ENCODE data around the gene SUCNR1. TPM values are rescaled to one million over a fixed set of nuclear protein-coding genes. Genes with fewer than 3 reads are reported as not detected.
"Not testable (repeated sequence)": the region's sequence is repeated elsewhere in the genome, so short reads cannot be mapped to it uniquely, and the experiment has no call there.

SUCNR1 gene
- total RNA-seq, 1 experiment from 2014 or later = not detected

- intact Hi-C loops (cut with micrococcal nuclease; ENCODE audit: unreplicated experiment) = loop anchor here (2.0 to 5.0 kb wide), 2 partner anchors 51 to 341 kb away; partner anchors contain the start of gene MBNL1
- Histone ChIP-seq H3K36me3 (ENCODE audit: low read depth) (no peaks in the 10 kb centered on the region), H2AFZ (no peak overlapping the region), H3F3A (ENCODE audit: insufficient read depth, low read depth) (no peaks in the 10 kb centered on the region), H4K20me1 (ENCODE audit: insufficient read depth) (no peaks in the 10 kb centered on the region), H3K27ac (no peak overlapping the region), H3K9me3 (ENCODE audit: insufficient read depth, low read depth) (no peaks in the 10 kb centered on the region), H3K4me1 (replicated peaks; ENCODE audit: insufficient read depth) (peaks cover 7% of the 10 kb centered on the region), H3K79me2 (ENCODE audit: low read depth) (no peaks in the 10 kb centered on the region), H3K27me3 (ENCODE audit: insufficient read depth, low read depth) (no peaks in the 10 kb centered on the region), H3K4me2 (peak overlapping the region; percentile 20; the same call in 1 of the 2 replicates), H3K9me2 (ENCODE audit: insufficient read depth) (no peaks in the 10 kb centered on the region), H3K4me3 (no peak overlapping the region)
- peak; percentile 44 to 73 for DNase-seq
- POLR2A ChIA-PET (ENCODE audit: unreplicated experiment) = no interaction called here
- TF ChIP-seq EZH2 (IDR thresholded peaks at IDR 0.05; ENCODE audit: low read depth) = no peak
- TF ChIP-seq, protein P1, sequence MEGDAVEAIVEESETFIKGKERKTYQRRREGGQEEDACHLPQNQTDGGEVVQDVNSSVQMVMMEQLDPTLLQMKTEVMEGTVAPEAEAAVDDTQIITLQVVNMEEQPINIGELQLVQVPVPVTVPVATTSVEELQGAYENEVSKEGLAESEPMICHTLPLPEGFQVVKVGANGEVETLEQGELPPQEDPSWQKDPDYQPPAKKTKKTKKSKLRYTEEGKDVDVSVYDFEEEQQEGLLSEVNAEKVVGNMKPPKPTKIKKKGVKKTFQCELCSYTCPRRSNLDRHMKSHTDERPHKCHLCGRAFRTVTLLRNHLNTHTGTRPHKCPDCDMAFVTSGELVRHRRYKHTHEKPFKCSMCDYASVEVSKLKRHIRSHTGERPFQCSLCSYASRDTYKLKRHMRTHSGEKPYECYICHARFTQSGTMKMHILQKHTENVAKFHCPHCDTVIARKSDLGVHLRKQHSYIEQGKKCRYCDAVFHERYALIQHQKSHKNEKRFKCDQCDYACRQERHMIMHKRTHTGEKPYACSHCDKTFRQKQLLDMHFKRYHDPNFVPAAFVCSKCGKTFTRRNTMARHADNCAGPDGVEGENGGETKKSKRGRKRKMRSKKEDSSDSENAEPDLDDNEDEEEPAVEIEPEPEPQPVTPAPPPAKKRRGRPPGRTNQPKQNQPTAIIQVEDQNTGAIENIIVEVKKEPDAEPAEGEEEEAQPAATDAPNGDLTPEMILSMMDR (conservative IDR thresholded peaks at IDR 0.05) = no peak
- CTCF ChIA-PET = no interaction called here
- BruUV-seq (replicated peaks) = no TSS peak
These were observed 52.4 kb downstream of the SUCNR1 start for GRCh38 chr3:151925876-151926275.

- Histone ChIP-seq H3F3A (ENCODE audit: insufficient read depth, low read depth) (no peaks in the 10 kb centered on the region), H3K9me3 (ENCODE audit: insufficient read depth, low read depth) (no peaks in the 10 kb centered on the region), H3K36me3 (ENCODE audit: low read depth) (no peaks in the 10 kb centered on the region), H2AFZ (no peak overlapping the region; the same call in 1 of the 2 replicates), H3K79me2 (ENCODE audit: low read depth) (no peaks in the 10 kb centered on the region), H3K27me3 (ENCODE audit: insufficient read depth, low read depth) (no peaks in the 10 kb centered on the region), H3K27ac (no peak overlapping the region), H4K20me1 (ENCODE audit: insufficient read depth) (no peaks in the 10 kb centered on the region), H3K9me2 (ENCODE audit: insufficient read depth) (no peaks in the 10 kb centered on the region), H3K4me3 (no peak overlapping the region), H3K4me2 (peak overlapping the region; percentile 25; the same call in 1 of the 2 replicates), H3K4me1 (replicated peaks; ENCODE audit: insufficient read depth) (peaks cover 7% of the 10 kb centered on the region)
- ChIA-PET CTCF (interaction anchor here (0.5 to 0.7 kb wide), 2 partner anchors 313 to 552 kb away, joined by 3 to 7 read pairs; no protein-coding TSS in a partner anchor), POLR2A (ENCODE audit: unreplicated experiment) (interaction anchor here (0.6 kb wide), 1 partner anchor 242 kb away, joined by 7 read pairs; no protein-coding TSS in a partner anchor)
- intact Hi-C loops (cut with micrococcal nuclease; ENCODE audit: unreplicated experiment) = loop anchor here (1.0 to 5.0 kb wide), 3 partner anchors 50 to 340 kb away; partner anchors contain the start of gene MBNL1
- BruUV-seq (replicated peaks) = no TSS peak
- peak in 1 of 2 experiments; percentile 49 for DNase-seq
- TF ChIP-seq, protein P1 (conservative IDR thresholded peaks at IDR 0.05) = no peak
- no peak for TF ChIP-seq EZH2 (IDR thresholded peaks at IDR 0.05; ENCODE audit: low read depth)
These were observed 53.5 kb downstream of the SUCNR1 start for GRCh38 chr3:151926956-151927355.

DNA sequence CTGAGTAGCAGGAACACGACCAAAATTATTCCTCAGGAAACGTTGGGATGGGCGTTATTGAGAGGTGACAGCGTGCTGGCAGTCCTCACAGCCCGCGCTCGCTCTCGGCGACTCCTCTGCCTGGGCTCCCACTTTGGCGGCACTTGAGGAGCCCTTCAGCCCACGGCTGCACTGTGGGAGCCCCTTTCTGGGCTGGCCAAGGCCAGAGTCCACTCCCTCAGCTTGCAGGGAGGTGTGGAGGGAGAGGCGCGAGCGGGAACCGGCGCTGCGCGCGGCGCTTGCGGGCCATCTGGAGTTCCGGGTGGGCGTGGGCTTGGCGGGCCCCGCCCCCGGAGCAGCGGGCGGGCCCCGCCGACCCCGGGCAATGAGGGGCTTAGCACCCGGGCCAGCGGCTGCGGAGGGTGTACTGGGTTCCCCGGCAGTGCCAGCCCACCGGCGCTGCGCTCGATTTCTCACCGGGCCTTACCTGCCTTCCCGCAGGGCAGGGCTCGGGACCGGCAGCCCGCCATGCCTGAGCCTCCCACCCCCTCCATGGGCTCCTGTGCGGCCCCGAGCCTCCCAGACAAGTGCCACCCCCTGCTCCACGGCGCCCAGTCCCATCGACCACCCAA is 54.6 kb downstream of the SUCNR1 start:
- H3F3A ChIP-seq (ENCODE audit: insufficient read depth, low read depth); H3K79me2 ChIP-seq (ENCODE audit: low read depth); POLR2A ChIA-PET (ENCODE audit: unreplicated experiment); H3K4me2 ChIP-seq; BruUV-seq (replicated peaks); H3K27me3 ChIP-seq (ENCODE audit: insufficient read depth, low read depth); H3K9me3 ChIP-seq (ENCODE audit: insufficient read depth, low read depth); H3K4me3 ChIP-seq; H3K9me2 ChIP-seq (ENCODE audit: insufficient read depth); H3K27ac ChIP-seq; H3K36me3 ChIP-seq (ENCODE audit: low read depth); DNase-seq; H3K4me1 ChIP-seq (replicated peaks; ENCODE audit: insufficient read depth); H4K20me1 ChIP-seq (ENCODE audit: insufficient read depth); H2AFZ ChIP-seq: not testable (repeated sequence)
- CTCF ChIA-PET = interaction anchor here (0.7 kb wide), 1 partner anchor 10 kb away, joined by 4 read pairs; no protein-coding TSS in a partner anchor
- intact Hi-C loops (cut with micrococcal nuclease; ENCODE audit: unreplicated experiment) = loop anchor here (1.0 to 5.0 kb wide), 3 partner anchors 49 to 339 kb away; partner anchors contain the start of gene MBNL1
